GM21786 (cell line): ENCODE data around the gene SYDE1.

ENCODE experiments used
- ATAC-seq: cut with Tn5 transposase; IDR thresholded peaks from one replicate; pipeline ENCODE4 v1.9.1; 2021; ENCODE audit not compliant: unreplicated experiment

Gene SYDE1

GRCh38 chr19:15108845-15109767 is 1.9 kb downstream of the SYDE1 start:
- ATAC-seq = no peak

GRCh38 chr19:15109768-15110417 is 2.7 kb downstream of the SYDE1 start:
- no peak for ATAC-seq

- no peak for ATAC-seq
These were observed 3.2 kb downstream of the SYDE1 start for GRCh38 chr19:15110418-15110815.

- no peak for ATAC-seq
These were observed 4.6 kb downstream of the SYDE1 start for GRCh38 chr19:15111758-15112157.

GRCh38 chr19:15112385-15112784 is 5.2 kb downstream of the SYDE1 start:
- no peak for ATAC-seq

- ATAC-seq = no peak
These were observed 6.3 kb downstream of the SYDE1 start for GRCh38 chr19:15113245-15114152.

- no peak for ATAC-seq
These were observed 6.9 kb downstream of the SYDE1 start for GRCh38 chr19:15114153-15114540.

GRCh38 chr19:15115080-15115479 is 7.9 kb downstream of the SYDE1 start:
- no peak for ATAC-seq

DNA sequence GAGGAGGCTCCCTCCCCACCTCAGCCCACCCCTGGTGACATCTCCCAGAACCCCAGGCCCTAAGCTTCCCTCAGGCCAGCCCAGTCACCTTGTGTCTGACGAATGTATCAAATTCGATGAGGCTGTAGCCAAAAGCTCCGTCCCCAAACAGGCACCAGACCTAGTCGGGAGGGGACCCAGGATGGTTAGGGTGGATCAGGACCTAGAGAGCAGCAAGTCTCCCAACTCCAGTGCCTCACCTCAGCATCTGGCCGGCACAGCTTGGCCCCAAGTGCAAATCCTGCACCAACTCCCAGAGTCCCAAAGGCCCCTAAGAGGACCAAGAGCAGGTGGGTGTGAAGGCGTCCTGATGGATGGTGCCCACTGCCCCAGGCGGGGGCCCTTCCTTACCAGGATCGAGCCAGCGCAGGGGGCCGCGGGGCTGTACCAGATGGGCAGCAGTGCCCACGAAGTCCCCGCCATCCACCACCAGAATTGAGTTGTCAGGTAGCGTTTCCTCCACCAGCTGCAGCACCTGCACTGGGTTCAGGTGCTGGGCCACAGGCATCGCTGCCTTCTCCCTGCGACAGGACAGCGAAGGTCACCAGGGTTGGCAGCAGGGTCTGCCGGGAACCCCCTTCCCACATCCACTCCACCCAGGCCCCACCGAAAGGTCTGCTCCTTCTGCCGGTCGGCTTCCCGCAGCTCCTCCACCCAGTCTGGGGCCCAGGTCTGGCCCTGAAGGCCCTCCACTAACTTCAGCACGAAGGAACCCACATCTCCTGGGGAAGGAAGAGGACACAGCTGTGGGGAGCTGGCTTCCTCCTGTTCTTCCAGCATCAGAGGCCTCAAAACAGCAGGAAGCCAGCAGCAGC is 8.8 kb downstream of the SYDE1 start:
- no peak for ATAC-seq

- ATAC-seq = no peak
These were observed 9.7 kb downstream of the SYDE1 start for GRCh38 chr19:15116856-15117255.

DNA sequence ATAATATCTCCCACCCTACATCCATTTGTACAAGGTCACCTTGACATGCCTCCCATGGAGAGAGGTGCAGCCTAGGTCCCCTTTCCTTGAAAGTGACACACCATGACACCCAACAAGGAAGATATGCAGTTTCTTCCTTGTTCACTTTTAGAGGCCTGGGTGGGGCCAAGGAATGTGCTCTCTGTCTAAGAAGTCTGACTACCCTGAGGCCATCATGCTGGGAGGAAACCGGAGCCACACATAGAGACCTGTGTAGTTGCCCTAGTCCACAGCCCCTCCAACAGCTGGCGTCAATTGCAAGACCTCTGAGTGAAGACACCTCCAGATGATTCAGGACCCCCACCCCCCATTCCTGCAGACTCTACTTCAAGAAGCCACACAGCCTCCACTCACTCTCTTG is 11.0 kb downstream of the SYDE1 start:
- ATAC-seq = no peak

GRCh38 chr19:15118789-15119494 is 11.7 kb downstream of the SYDE1 start:
- no peak for ATAC-seq

DNA sequence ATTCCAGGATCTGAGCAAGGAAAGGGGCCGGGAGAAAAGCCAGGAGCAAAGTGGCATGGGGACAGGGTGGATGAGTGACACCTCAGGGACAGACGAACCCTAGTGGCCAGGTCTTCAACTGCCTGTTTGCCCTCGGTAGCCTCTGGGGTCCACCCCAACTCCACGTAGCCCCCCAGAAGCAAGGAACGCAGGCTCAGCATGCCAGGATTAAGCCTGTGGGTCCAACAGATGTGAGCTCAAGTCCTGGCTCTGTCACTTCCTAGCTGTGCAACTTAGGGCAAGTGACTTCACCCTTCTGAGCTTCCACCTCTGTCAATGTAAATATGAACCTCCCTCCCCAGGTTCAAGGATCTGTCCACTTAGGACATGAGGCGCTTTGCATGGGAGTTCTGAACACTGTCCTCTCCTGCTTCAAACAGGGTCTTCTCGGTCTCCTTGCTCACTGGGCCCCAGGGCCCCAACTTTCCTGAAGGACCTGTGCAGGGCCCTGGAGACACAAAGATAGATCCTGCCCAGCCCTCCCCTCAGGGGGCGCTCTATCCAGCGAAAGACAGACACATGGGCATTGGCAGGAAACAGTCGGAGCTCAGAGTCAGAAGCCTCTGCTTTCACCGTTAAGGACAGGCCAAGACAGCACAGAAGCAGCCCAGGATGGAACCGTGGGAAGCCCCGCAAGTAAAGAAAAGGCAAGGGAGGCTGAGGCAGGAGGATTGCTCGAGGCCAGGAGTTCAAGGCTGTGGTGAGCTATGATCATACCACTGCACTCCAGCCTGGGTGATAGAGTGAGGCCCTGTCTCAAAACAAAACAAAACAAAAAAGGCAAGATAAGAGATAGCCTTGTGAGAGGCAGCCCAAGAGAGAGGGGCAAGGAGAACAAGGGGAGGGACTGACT is 13.2 kb downstream of the SYDE1 start:
- no peak for ATAC-seq

- ATAC-seq = no peak
These were observed 15.3 kb downstream of the SYDE1 start for GRCh38 chr19:15122331-15123030.

DNA sequence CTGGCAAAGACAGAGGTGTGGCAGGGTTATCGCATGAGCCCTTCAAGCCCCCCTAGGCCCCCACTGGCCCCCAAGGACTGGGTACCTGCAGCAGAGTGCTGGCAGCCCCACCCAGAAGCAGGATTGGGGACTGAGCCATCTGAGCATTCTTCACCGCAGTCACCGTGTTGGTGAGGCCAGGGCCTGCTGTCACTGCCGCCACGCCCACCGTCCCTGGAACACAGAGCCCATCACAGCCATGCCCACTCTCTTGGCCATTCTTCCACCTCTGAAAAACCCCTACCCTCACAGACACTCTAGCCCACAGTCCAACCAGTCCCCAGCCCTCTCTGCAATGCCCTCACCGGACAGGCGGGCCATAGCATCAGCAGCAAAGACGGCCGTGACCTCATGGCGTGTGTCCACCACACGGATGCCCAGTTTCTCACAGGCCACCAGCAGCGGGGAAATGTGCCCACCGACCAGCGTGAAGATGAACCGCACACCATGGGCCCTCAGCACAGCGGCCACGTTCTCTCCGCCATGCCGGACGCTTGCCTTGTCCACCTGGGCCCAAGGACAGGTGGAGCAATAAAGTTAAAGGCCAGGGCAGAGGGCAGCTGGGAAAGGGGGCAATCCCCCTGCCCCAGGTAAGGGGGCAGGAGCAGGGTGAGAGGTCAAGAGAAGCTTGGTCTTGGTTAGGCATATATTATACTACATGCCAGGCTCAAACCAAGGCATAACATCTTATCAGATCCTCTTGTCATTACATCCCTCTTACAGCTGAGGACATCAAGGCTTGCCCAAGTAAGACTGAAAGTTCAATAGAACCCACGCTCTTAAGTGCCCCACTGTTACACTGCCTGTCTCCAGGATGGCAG is 16.1 kb downstream of the SYDE1 start:
- no peak for ATAC-seq

DNA sequence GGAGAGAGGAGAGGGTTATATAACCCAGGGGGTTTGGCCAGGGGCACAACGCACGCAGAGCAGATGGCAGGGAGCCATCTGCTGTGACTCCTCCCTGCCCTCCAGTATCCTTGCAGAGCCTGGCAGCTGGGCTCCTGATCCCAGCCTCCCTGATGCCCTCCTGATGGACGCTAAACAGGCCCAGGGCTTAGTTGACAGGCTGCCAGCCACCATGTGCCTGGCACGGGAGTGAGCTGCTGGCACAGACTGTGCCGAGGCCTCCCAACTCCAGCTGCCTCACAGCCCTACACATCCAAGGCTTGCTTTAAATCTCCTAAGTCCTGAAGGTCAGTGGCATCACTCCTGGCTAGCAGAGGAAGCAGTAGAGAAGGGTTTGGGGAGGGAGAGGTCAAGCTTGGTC is 16.7 kb downstream of the SYDE1 start:
- ATAC-seq = no peak

DNA sequence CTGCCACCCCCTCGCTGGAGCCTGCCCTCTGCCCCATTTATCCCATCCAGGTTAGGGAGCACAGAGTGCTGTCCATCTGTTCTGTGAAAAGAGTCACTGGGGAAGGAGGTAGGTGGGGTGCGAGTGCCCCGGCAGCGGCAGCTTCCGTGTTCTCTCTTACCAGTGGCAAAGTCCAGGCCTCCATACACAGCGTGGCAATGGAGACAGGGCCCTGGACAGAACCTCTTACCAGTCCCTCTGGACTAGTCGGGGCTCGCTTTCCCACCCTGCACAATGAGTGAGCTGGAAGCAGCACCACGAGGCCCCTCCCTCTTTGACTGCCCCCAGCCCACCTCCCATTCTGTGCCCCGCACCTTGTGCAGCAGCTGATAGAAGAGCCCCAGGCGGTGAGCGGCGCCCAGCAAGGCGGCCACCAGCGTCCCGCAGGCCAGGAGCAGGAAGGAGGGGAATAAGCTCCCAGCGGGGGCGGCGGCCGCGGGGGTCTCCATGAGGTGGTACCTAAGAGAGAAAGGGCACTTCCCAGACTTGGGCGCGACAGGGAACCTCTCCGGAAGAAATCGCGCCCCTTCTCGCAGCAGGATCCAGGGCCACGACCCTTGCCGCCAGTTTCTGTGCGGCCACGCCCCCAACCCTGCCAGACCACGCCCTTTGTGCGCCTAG is 17.5 kb downstream of the SYDE1 start:
- no peak for ATAC-seq
